Measurements from ENCODE around the gene SNX5.

Gene SNX5

GRCh38 chr20:17950670-17951069, 17.9 kb downstream of the SNX5 start:
- Histone ChIP-seq H3K4me2 (ENCODE audit: low read length) (no peak overlapping the region), H3K36me3 (ENCODE audit: control insufficient read depth, insufficient read depth, low read length) (no peaks in the 10 kb centered on the region), H3K4me3 (ENCODE audit: low read depth, low read length) (no peak overlapping the region), H3K9ac (no peak overlapping the region), H3K9me3 (ENCODE audit: control insufficient read depth, low read length) (no peaks in the 10 kb centered on the region), H3K27me3 (ENCODE audit: control insufficient read depth, insufficient read depth, low read length) (no peaks in the 10 kb centered on the region), H3K4me1 (peaks cover 7% of the 10 kb centered on the region), H3K27ac (no peak overlapping the region), H2AFZ (no peak overlapping the region), H3K79me2 (peaks cover 27% of the 10 kb centered on the region)
- TF ChIP-seq, protein P1, sequence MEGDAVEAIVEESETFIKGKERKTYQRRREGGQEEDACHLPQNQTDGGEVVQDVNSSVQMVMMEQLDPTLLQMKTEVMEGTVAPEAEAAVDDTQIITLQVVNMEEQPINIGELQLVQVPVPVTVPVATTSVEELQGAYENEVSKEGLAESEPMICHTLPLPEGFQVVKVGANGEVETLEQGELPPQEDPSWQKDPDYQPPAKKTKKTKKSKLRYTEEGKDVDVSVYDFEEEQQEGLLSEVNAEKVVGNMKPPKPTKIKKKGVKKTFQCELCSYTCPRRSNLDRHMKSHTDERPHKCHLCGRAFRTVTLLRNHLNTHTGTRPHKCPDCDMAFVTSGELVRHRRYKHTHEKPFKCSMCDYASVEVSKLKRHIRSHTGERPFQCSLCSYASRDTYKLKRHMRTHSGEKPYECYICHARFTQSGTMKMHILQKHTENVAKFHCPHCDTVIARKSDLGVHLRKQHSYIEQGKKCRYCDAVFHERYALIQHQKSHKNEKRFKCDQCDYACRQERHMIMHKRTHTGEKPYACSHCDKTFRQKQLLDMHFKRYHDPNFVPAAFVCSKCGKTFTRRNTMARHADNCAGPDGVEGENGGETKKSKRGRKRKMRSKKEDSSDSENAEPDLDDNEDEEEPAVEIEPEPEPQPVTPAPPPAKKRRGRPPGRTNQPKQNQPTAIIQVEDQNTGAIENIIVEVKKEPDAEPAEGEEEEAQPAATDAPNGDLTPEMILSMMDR (IDR thresholded peaks at IDR 0.05) = no peak

GRCh38 chr20:17949899-17950298, 18.7 kb downstream of the SNX5 start:
- TF ChIP-seq, protein P1 (IDR thresholded peaks at IDR 0.05) = no peak

DNA sequence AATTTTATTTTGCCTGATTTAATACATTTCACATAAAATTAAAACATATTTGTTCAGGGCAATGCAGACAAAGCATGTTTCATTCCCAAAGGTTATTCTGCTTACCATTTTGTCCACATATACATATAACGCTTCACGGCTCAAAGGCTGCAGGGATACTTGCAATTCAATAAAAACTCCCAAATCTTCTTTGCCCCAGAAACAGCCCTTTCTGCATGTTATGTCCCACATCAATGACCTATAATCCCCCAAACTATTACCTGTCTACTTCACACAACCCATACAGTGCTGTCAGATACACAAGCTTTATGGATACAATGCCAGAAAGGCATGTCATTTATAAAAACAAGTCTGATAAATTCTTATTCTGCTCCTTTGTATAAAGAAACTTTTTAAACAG, 20.2 kb downstream of the SNX5 start:
- no peaks in the 10 kb centered on the region for H3K27me3 ChIP-seq (ENCODE audit: control insufficient read depth, insufficient read depth, low read length)
- no peak overlapping the region for H3K9ac ChIP-seq
- H3K4me2 ChIP-seq (ENCODE audit: low read length) = no peak overlapping the region
- H3K36me3 ChIP-seq (ENCODE audit: control insufficient read depth, insufficient read depth, low read length) = no peaks in the 10 kb centered on the region
- TF ChIP-seq, protein P1 (IDR thresholded peaks at IDR 0.05) = no peak
- no peak overlapping the region for H3K27ac ChIP-seq
- no peak overlapping the region for H2AFZ ChIP-seq
- no peaks in the 10 kb centered on the region for H3K9me3 ChIP-seq (ENCODE audit: control insufficient read depth, low read length)
- no peak overlapping the region for H3K4me3 ChIP-seq (ENCODE audit: low read depth, low read length)
- peaks cover 9% of the 10 kb centered on the region for H3K79me2 ChIP-seq
- H3K4me1 ChIP-seq = no peaks in the 10 kb centered on the region

More at GRCh38 chr20:17949899-17950298, 18.7 kb downstream of the SNX5 start:
- Histone ChIP-seq H3K4me3 (ENCODE audit: low read depth, low read length) (no peak overlapping the region), H3K27ac (no peak overlapping the region), H3K9me3 (ENCODE audit: control insufficient read depth, low read length) (no peaks in the 10 kb centered on the region), H2AFZ (no peak overlapping the region), H3K36me3 (ENCODE audit: control insufficient read depth, insufficient read depth, low read length) (no peaks in the 10 kb centered on the region), H3K4me2 (ENCODE audit: low read length) (no peak overlapping the region), H3K79me2 (peaks cover 22% of the 10 kb centered on the region), H3K4me1 (peaks cover 6% of the 10 kb centered on the region), H3K9ac (no peak overlapping the region), H3K27me3 (ENCODE audit: control insufficient read depth, insufficient read depth, low read length) (no peaks in the 10 kb centered on the region)

GRCh38 chr20:17947474-17947815, 21.1 kb downstream of the SNX5 start:
- no peaks in the 10 kb centered on the region for H3K27me3 ChIP-seq (ENCODE audit: control insufficient read depth, insufficient read depth, low read length)
- no peak overlapping the region for H2AFZ ChIP-seq
- H3K9ac ChIP-seq = no peak overlapping the region
- no peaks in the 10 kb centered on the region for H3K9me3 ChIP-seq (ENCODE audit: control insufficient read depth, low read length)
- TF ChIP-seq, protein P1 (IDR thresholded peaks at IDR 0.05) = no peak
- H3K27ac ChIP-seq = no peak overlapping the region
- H3K4me1 ChIP-seq = no peaks in the 10 kb centered on the region
- no peak overlapping the region for H3K4me3 ChIP-seq (ENCODE audit: low read depth, low read length)
- no peaks in the 10 kb centered on the region for H3K36me3 ChIP-seq (ENCODE audit: control insufficient read depth, insufficient read depth, low read length)
- peaks cover 3% of the 10 kb centered on the region for H3K79me2 ChIP-seq
- H3K4me2 ChIP-seq (ENCODE audit: low read length) = no peak overlapping the region

GRCh38 chr20:17946572-17947473, 21.8 kb downstream of the SNX5 start:
- no peak overlapping the region for H3K4me3 ChIP-seq (ENCODE audit: low read depth, low read length)
- no peaks in the 10 kb centered on the region for H3K27me3 ChIP-seq (ENCODE audit: control insufficient read depth, insufficient read depth, low read length)
- no peaks in the 10 kb centered on the region for H3K36me3 ChIP-seq (ENCODE audit: control insufficient read depth, insufficient read depth, low read length)
- no peaks in the 10 kb centered on the region for H3K4me1 ChIP-seq
- no peak overlapping the region for H3K4me2 ChIP-seq (ENCODE audit: low read length)
- TF ChIP-seq, protein P1 (IDR thresholded peaks at IDR 0.05) = no peak
- peaks cover 3% of the 10 kb centered on the region for H3K79me2 ChIP-seq
- no peak overlapping the region for H3K27ac ChIP-seq
- no peak overlapping the region for H2AFZ ChIP-seq
- no peak overlapping the region for H3K9ac ChIP-seq
- H3K9me3 ChIP-seq (ENCODE audit: control insufficient read depth, low read length) = no peaks in the 10 kb centered on the region
